WERI-Rb-1 (cell line): ENCODE measurements around the gene AFMID.

Experiments
- DNase-seq: peaks from one replicate; pipeline ENCODE4 v3.0.0-alpha.2; 2020
- H3K27ac ChIP-seq: fragments of 250-450 bp; sonication (Bioruptor Pico); 2 replicates; pipeline ENCODE4 v1.5.1; 2020; ENCODE audit warnings: mild to moderate bottlenecking, moderate library complexity
- H3K27me3 ChIP-seq: fragments of 250-450 bp; sonication (Bioruptor Pico); 2 replicates; pipeline ENCODE4 v1.5.1; 2021; ENCODE audit warnings: mild to moderate bottlenecking, low read depth, moderate library complexity; ENCODE audit not compliant: insufficient read depth, severe bottlenecking
- H3K36me3 ChIP-seq: fragments of 250-450 bp; sonication (Bioruptor Pico); 2 replicates; pipeline ENCODE4 v1.5.1; 2020; ENCODE audit warnings: mild to moderate bottlenecking, moderate library complexity
- H3K4me3 ChIP-seq: 2 replicates; pipeline ENCODE4 v1.5.1; 2011; ENCODE audit warnings: low read depth, mild to moderate bottlenecking, control low read depth, low read length
- H3K9me3 ChIP-seq: fragments of 250-450 bp; sonication (Bioruptor Pico); 2 replicates; pipeline ENCODE4 v1.5.1; 2021; ENCODE audit warnings: mild to moderate bottlenecking, moderate library complexity; ENCODE audit not compliant: severe bottlenecking
- TF ChIP-seq, protein P1 (sequence below): IDR thresholded peaks from 2 replicates; pipeline ENCODE4 v1.5.1; 2011; ENCODE audit warnings: low read depth, mild to moderate bottlenecking, control low read depth, inconsistent platforms, low read length

The AFMID gene

DNA sequence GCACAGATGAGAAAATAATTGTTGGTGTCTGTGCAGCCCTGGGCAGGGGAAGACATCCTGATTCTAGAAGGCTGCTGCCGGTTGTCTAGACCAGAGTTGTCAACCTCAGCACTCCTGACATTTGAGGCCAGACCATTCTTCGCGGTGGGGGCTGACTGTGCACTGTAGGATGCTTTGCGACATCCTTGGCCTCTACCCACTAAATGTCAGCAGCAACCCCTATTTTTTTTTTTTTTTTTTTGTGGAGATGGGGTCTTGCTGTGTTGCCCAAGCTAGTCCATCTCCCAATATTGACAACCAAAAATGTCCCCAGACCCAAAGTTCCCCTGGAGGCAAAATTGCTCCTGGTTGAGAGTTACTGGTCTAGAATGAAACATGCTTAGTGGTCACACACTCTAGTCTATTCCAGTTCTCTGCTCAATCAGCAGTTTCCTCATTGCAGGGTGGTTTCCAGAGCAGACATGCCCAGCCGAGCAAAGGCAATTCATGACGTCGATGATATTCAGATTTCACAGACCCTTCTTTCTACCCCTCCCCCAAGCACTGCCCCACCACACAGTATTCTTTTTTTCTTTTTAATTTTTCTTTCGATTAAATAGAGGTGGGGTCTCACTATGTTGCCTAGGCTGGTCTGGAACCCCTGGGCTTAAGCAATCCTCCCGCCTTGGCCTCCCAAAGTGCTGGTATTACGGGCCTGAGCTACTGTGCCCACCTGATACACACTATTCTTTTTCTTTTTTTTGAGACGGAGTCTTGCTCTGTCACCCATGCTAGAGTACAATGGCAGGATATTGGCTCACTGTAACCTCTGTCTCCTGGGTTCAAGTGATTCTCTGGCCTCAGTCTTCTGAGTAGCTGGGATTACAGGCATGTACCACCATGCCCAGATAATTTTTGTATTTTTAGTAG is 32.0 kb upstream of the AFMID start:
- DNase-seq, result no peak
- H3K27ac ChIP-seq, result no peak overlapping the region

DNA sequence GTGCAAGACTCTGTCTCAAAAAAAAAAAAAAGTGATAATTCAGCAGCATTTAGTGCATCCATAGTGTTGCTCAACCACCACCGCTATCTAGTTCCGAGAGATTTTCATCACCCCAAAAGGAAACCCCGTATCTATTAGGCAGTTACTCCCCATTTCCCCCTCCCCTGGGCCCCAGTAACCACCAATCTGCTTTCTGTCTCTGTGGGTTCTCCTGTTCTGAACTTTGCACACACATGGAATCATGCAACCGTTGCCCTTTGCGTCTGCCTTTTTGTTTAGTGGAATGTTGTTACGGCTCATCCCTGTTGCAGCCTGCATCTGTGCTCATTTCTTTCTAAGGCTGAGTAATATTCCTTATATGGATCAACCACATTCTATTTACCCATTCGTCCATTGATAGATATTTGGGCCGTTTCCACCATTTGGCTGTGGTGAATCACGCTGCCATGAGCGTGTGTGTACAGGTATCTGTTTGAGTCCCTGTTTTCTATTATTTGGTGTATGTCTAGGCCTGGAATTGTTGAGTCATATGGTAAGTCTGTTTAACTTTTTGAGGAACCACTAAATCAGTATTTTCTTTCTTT is 27.5 kb upstream of the AFMID start:
- no peak overlapping the region for H3K27ac ChIP-seq
- no peaks in the 10 kb centered on the region for H3K9me3 ChIP-seq
- H3K36me3 ChIP-seq, result no peaks in the 10 kb centered on the region
- no peak overlapping the region for H3K4me3 ChIP-seq
- TF ChIP-seq, protein P1, sequence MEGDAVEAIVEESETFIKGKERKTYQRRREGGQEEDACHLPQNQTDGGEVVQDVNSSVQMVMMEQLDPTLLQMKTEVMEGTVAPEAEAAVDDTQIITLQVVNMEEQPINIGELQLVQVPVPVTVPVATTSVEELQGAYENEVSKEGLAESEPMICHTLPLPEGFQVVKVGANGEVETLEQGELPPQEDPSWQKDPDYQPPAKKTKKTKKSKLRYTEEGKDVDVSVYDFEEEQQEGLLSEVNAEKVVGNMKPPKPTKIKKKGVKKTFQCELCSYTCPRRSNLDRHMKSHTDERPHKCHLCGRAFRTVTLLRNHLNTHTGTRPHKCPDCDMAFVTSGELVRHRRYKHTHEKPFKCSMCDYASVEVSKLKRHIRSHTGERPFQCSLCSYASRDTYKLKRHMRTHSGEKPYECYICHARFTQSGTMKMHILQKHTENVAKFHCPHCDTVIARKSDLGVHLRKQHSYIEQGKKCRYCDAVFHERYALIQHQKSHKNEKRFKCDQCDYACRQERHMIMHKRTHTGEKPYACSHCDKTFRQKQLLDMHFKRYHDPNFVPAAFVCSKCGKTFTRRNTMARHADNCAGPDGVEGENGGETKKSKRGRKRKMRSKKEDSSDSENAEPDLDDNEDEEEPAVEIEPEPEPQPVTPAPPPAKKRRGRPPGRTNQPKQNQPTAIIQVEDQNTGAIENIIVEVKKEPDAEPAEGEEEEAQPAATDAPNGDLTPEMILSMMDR, result no peak
- DNase-seq, result no peak
- no peaks in the 10 kb centered on the region for H3K27me3 ChIP-seq

More for the DNA sequence above, 32.0 kb upstream of the AFMID start:
- H3K9me3 ChIP-seq, result no peaks in the 10 kb centered on the region
- H3K27me3 ChIP-seq, result no peaks in the 10 kb centered on the region
- TF ChIP-seq, protein P1, result no peak
- H3K36me3 ChIP-seq, result no peaks in the 10 kb centered on the region
- H3K4me3 ChIP-seq, result no peak overlapping the region

DNA sequence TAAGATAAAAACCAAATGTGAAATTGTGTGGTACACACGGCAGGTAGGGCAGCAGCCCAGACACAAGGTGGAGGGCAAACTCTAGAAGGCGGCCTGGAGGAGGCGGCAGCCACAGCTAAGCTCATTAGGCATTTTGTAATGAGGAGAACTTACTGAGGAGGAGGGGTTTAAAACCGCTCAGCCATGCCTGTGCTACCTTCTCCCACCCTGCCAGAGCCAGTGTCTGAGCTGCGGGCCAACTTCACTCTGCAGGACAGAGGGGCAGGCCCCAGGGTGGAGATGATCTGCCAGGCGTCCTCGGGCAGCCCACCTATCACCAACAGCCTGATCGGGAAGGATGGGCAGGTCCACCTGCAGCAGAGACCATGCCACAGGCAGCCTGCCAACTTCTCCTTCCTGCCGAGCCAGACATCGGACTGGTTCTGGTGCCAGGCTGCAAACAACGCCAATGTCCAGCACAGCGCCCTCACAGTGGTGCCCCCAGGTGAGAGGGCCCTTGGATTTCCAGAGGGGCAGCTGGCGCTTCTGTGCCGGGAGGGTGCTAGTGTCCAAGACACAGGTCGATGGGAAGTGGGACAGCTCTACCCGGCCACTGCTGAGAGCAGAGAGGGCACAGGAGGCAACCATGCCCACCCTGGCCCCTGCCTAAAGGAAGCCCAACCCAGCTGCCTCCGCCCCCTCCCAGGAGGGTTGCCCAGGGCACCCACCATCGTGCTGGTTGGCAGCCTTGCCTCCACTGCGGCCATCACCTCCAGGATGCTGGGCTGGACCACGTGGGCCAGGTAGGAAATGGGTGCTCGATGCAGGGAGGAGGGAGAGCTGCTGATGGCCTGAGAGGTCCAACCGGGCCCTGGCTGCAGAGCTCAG is 23.0 kb upstream of the AFMID start:
- no peaks in the 10 kb centered on the region for H3K36me3 ChIP-seq
- H3K27ac ChIP-seq, result no peak overlapping the region
- no peak for DNase-seq
- TF ChIP-seq, protein P1, result no peak
- no peaks in the 10 kb centered on the region for H3K27me3 ChIP-seq
- H3K9me3 ChIP-seq, result no peaks in the 10 kb centered on the region
- no peak overlapping the region for H3K4me3 ChIP-seq

DNA sequence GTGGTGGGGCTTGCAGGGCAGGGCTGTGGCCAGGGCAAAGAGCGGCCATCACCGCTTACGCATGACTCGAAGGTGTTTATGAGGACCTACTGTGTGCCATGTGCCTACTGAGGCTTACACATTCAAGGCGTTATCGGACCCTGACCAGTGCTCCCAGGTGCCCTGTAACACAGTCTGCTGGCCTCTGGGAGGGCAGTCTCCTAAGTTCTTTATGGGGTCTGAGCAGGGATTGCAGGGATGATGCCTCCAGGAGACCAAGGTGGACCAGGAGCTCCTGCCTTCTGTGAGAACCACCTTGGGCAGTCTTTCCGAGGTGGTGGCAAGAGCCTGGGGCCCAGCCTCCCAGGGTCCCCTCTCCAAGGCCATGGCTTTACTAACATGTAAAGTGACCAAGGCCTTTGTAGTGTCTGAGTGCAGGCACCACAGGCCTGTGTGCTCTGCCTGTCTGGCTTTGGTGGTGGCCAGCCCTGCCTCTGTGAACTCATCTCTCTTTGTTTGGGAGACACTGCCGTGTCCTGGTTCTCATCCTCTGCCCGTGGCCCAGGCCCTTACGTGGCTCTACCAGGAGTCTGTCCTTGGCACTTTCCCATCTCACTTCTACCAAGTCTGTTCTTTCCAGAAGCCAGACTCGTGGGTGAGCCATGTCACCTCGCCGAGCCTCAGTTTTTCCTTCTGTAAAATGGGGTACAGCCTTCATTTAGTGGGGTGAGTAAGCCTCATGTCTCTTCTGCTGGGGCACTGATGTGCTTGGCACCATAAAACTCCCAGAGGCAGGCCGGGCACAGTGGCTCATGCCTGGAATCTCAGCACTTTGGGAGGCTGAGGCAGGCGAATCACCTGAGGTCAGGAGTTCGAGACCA is 22.2 kb upstream of the AFMID start:
- H3K27me3 ChIP-seq, result no peaks in the 10 kb centered on the region
- H3K4me3 ChIP-seq, result no peak overlapping the region
- H3K27ac ChIP-seq, result no peak overlapping the region
- TF ChIP-seq, protein P1, result no peak
- H3K36me3 ChIP-seq, result no peaks in the 10 kb centered on the region
- H3K9me3 ChIP-seq, result no peaks in the 10 kb centered on the region
- DNase-seq, result no peak

DNA sequence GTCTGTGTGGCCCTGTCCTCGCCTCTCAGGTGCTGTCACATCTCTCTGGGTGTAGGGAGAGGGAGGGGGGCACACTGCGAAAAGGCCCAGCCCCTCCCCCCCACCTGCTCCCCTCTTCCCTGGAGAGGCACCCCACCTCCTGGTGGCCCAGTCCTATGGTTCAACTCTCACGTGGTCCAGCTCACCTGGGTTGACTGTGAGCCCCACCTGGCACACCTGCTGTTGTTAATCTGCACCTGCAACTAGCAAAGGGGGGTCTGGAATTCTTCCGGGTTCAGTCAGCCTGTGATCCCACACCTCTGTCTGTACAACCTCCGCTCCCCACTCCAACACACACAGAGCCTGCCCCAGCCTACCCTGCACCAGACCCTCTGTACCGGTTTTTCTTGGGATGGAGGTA is 20.7 kb upstream of the AFMID start:
- no peak overlapping the region for H3K27ac ChIP-seq
- peak; percentile 52 for DNase-seq
- H3K9me3 ChIP-seq, result no peaks in the 10 kb centered on the region
- H3K4me3 ChIP-seq, result no peak overlapping the region
- H3K36me3 ChIP-seq, result peaks cover 9% of the 10 kb centered on the region
- TF ChIP-seq, protein P1, result no peak
- no peaks in the 10 kb centered on the region for H3K27me3 ChIP-seq
